Measurements from ENCODE around the gene DCBLD1. TPM values are rescaled to one million over a fixed set of nuclear protein-coding genes. Genes with fewer than 3 reads are reported as not detected.
"Not testable (repeated sequence)": the region's sequence is repeated elsewhere in the genome, so short reads cannot be mapped to it uniquely, and the experiment has no call there.

DCBLD1 gene
- 6.4 and 7.5 TPM in 2 replicates for total RNA-seq (ENCODE audit: low replicate concordance)

- no peaks in the 10 kb centered on the region for H3K9me3 ChIP-seq (ENCODE audit: low read depth)
- peak; percentile 88 for DNase-seq (ENCODE audit: low spot score)
- H3K27ac ChIP-seq: no peak within 1 kb of the TSS
- Mint-ChIP-seq H3K4me1 (peaks cover 10% of the 10 kb centered on the region), H3K36me3 (peaks cover 4% of the 10 kb centered on the region), H3K27ac (no peak within 1 kb of the TSS), H3K27me3 (ENCODE audit: insufficient read depth, low read depth) (peaks cover 18% of the 10 kb centered on the region), H3K4me3 (peak within 1 kb of the TSS; percentile 92), H3K9me3 (peaks cover 5% of the 10 kb centered on the region)
- peak within 1 kb of the TSS; percentile 84 for H3K4me2 ChIP-seq
- H3K79me2 ChIP-seq (ENCODE audit: low read depth): no peaks in the 10 kb centered on the region
- no peaks in the 10 kb centered on the region for H3K4me1 ChIP-seq
- peak within 1 kb of the TSS; percentile 95 for H2AFZ ChIP-seq (replicated peaks)
- no peak within 1 kb of the TSS for H3K9ac ChIP-seq
- TF ChIP-seq EZH2phosphoT487 (IDR thresholded peaks at IDR 0.05): peak; percentile 7
- TF ChIP-seq EZH2 (IDR thresholded peaks at IDR 0.05): peak; percentile 77
- TF ChIP-seq CTCF (IDR thresholded peaks at IDR 0.05): peak; percentile 13
- peaks cover 7% of the 10 kb centered on the region for H4K20me1 ChIP-seq (ENCODE audit: low read depth)
- peak within 1 kb of the TSS; percentile 70 for H3K4me3 ChIP-seq
- peaks cover 21% of the 10 kb centered on the region for H3F3A ChIP-seq (ENCODE audit: low read depth)
- H3K27me3 ChIP-seq: peaks cover 59% of the 10 kb centered on the region
- no peaks in the 10 kb centered on the region for H3K36me3 ChIP-seq
Observed at GRCh38 chr6:117482240-117483003, at the start of gene DCBLD1. Gene DCBLD1 (plus strand): TSS chr6:117482674. CDS start chr6:117482782, 108 bp downstream.

DNA sequence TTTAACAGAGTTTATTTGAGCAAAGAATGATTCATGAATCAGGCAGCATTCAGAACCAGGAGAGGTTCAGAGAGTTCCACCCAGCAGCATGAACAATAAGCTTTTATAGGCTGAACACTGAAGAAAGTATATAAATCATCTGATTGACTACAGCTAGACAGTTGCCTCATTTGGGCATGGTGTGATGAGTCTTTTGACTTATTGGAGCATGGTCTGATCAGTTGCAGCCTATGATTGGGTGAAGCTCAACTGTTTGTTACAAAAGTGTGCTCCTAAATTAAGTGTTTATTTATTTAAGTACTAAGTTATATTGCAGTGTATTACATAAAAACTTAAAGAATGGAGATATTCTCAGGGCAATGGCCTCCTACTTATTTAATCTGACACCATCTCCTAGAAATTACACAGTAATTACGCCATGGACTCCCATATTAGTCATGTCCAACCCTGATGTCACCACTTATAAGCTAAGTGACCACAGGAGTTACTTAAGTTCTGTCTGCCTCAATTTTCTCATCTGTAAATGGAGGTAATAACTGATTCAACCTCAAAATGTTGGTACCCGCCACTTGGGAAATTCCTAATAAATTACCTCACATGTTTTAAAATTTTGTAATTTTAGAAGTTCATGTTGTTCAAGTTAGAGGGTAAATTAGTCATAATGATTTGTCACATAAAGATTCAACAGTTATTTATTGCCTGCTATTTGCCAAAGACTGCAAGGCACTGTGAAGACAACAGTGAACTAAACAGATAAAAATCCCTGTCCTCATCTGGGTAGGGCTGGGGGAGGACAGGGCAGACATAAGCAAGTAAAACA, 41.6 kb upstream of the DCBLD1 start:
- Histone ChIP-seq H3K36me3 (no peaks in the 10 kb centered on the region), H3K9ac (no peak overlapping the region), H3K4me3 (no peak overlapping the region), H3K79me2 (ENCODE audit: low read depth) (no peaks in the 10 kb centered on the region), H3K9me3 (ENCODE audit: low read depth) (no peaks in the 10 kb centered on the region), H3K27ac (no peak overlapping the region), H3K4me2 (no peak overlapping the region), H4K20me1 (ENCODE audit: low read depth) (no peaks in the 10 kb centered on the region), H3F3A (ENCODE audit: low read depth) (no peaks in the 10 kb centered on the region), H3K4me1 (no peaks in the 10 kb centered on the region), H2AFZ (replicated peaks) (no peak overlapping the region), H3K27me3 (no peaks in the 10 kb centered on the region)
- Mint-ChIP-seq H3K9me3 (peaks cover 3% of the 10 kb centered on the region), H3K4me3 (no peak overlapping the region), H3K27me3 (ENCODE audit: insufficient read depth, low read depth) (no peaks in the 10 kb centered on the region), H3K4me1 (no peaks in the 10 kb centered on the region), H3K27ac (no peak overlapping the region), H3K36me3 (no peaks in the 10 kb centered on the region)
- DNase-seq (ENCODE audit: low spot score): no peak
- TF ChIP-seq EZH2phosphoT487 (IDR thresholded peaks at IDR 0.05) (no peak), CTCF (IDR thresholded peaks at IDR 0.05) (no peak), EZH2 (IDR thresholded peaks at IDR 0.05) (no peak)

DNA sequence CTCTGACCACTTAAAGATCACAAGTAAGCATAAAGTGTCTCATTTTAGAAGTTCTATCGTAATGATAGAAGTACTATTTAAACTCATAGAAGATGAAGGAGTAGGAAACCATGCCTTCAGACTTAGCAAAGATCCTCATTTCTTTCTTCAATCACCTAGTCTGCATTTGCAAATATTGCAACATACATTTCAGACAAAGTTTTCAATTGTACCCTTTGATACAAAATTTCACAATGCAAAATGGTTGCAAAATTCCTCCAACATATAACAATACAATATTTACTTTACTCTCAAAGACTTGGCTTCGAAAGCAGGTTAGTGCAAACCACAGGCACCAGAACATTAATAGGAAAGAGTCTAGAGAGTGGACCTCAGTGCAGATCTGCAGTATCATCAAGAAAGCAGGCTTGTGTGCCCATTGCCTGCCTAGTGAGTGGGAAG, 40.6 kb upstream of the DCBLD1 start:
- H3K9ac ChIP-seq: no peak overlapping the region
- no peaks in the 10 kb centered on the region for H3K27me3 ChIP-seq
- H3K4me3 ChIP-seq: no peak overlapping the region
- H3K27ac ChIP-seq: no peak overlapping the region
- H3K4me3 Mint-ChIP-seq: no peak overlapping the region
- no peaks in the 10 kb centered on the region for H3K79me2 ChIP-seq (ENCODE audit: low read depth)
- no peak for TF ChIP-seq EZH2 (IDR thresholded peaks at IDR 0.05)
- no peak for TF ChIP-seq CTCF (IDR thresholded peaks at IDR 0.05)
- no peak for TF ChIP-seq EZH2phosphoT487 (IDR thresholded peaks at IDR 0.05)
- H3K36me3 ChIP-seq: no peaks in the 10 kb centered on the region
- no peaks in the 10 kb centered on the region for H4K20me1 ChIP-seq (ENCODE audit: low read depth)
- H3K4me1 Mint-ChIP-seq: no peaks in the 10 kb centered on the region
- no peak for DNase-seq (ENCODE audit: low spot score)
- no peaks in the 10 kb centered on the region for H3K27me3 Mint-ChIP-seq (ENCODE audit: insufficient read depth, low read depth)
- H3K4me2 ChIP-seq: no peak overlapping the region
- H3K9me3 Mint-ChIP-seq: peaks cover 3% of the 10 kb centered on the region
- no peaks in the 10 kb centered on the region for H3K4me1 ChIP-seq
- H3K9me3 ChIP-seq (ENCODE audit: low read depth): no peaks in the 10 kb centered on the region
- H3K36me3 Mint-ChIP-seq: no peaks in the 10 kb centered on the region
- no peaks in the 10 kb centered on the region for H3F3A ChIP-seq (ENCODE audit: low read depth)
- no peak overlapping the region for H2AFZ ChIP-seq (replicated peaks)
- no peak overlapping the region for H3K27ac Mint-ChIP-seq

DNA sequence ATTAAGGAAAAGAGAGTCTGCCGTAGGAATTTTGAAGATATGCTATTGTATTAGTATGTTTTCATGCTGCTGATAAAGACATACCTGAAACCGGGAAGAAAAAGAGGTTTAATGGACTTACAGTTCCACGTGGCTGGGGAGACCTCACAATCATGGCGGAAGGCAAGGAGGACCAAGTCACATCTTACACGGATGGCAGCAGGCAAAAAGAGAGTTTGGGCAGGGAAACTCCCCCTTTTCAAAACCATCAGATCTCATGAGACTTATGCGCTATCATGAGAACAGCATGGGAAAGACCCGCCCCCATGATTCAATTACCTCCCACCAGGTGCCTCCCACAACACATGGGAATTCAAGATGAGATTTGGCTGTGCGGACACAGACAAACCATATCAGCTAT, 40.2 kb upstream of the DCBLD1 start:
- not testable (repeated sequence) for H3K9me3 Mint-ChIP-seq; H3K4me1 Mint-ChIP-seq; H4K20me1 ChIP-seq (ENCODE audit: low read depth); DNase-seq (ENCODE audit: low spot score); H3K27me3 Mint-ChIP-seq (ENCODE audit: insufficient read depth, low read depth); H3F3A ChIP-seq (ENCODE audit: low read depth); H3K36me3 ChIP-seq; H3K4me1 ChIP-seq; H3K4me3 ChIP-seq; H3K27me3 ChIP-seq; H3K4me3 Mint-ChIP-seq; H3K27ac Mint-ChIP-seq; H3K9me3 ChIP-seq (ENCODE audit: low read depth); H2AFZ ChIP-seq (replicated peaks); H3K4me2 ChIP-seq; H3K9ac ChIP-seq; H3K27ac ChIP-seq; H3K36me3 Mint-ChIP-seq; H3K79me2 ChIP-seq (ENCODE audit: low read depth)

Measured in neural progenitor cell (in vitro differentiated cells).